Type B pancreatic cell (in vitro differentiated cells): ENCODE data around the gene PPM1L. TPM values are rescaled to one million over a fixed set of nuclear protein-coding genes. Genes with fewer than 3 reads are reported as not detected.

Source experiments
- DNase-seq: peaks from one replicate; pipeline ENCODE4 v3.0.0; 2021; ENCODE audit warnings: mixed read lengths; ENCODE audit not compliant: unreplicated experiment; ENCODE audit errors: extremely low spot score
- H3K27ac Mint-ChIP-seq: 2 replicates; pipeline ENCODE4 v1.8.0; 2021; ENCODE audit warnings: mild to moderate bottlenecking, mixed read lengths
- H3K27me3 Mint-ChIP-seq: 2 replicates; pipeline ENCODE4 v1.8.0; 2021; ENCODE audit warnings: mixed read lengths
- H3K36me3 Mint-ChIP-seq: 2 replicates; pipeline ENCODE4 v1.8.0; 2021; ENCODE audit warnings: mixed read lengths
- H3K4me1 Mint-ChIP-seq: one replicate; pipeline ENCODE4 v1.8.0; 2021; ENCODE audit warnings: mixed read lengths; ENCODE audit not compliant: unreplicated experiment
- H3K4me3 Mint-ChIP-seq: 2 replicates; pipeline ENCODE4 v1.8.0; 2021; ENCODE audit warnings: mild to moderate bottlenecking, mixed read lengths
- H3K9me3 Mint-ChIP-seq: 2 replicates; pipeline ENCODE4 v1.8.0; 2021; ENCODE audit warnings: mixed read lengths
- CTCF ChIP-seq: fragments of 200-600 bp; sonication (generic); conservative IDR thresholded peaks from 2 replicates; pipeline ENCODE4 v1.5.0; 2021; ENCODE audit warnings: antibody characterized with exemption, mild to moderate bottlenecking
- total RNA-seq: library from RNA; stranded (reverse); gene quantifications from 2 replicates; pipeline ENCODE4 v1.2.1, GENCODE V29; 2021; ENCODE audit warnings: low replicate concordance

Gene PPM1L
- total RNA-seq, 1 donor from 2014 or later = 29.4 TPM

GRCh38 chr3:160886421-160886820 lies 130.4 kb downstream of the PPM1L start:
- no peak overlapping the region for H3K4me3 Mint-ChIP-seq
- H3K27ac Mint-ChIP-seq = no peak overlapping the region
- no peak for TF ChIP-seq CTCF
- H3K4me1 Mint-ChIP-seq = peaks cover 5% of the 10 kb centered on the region
- no peak for DNase-seq
- peaks cover 6% of the 10 kb centered on the region for H3K36me3 Mint-ChIP-seq
- no peaks in the 10 kb centered on the region for H3K27me3 Mint-ChIP-seq
- H3K9me3 Mint-ChIP-seq = peaks cover 29% of the 10 kb centered on the region

GRCh38 chr3:160893207-160893606 lies 137.2 kb downstream of the PPM1L start:
- H3K27me3 Mint-ChIP-seq = no peaks in the 10 kb centered on the region
- H3K4me3 Mint-ChIP-seq = no peak overlapping the region
- TF ChIP-seq CTCF = no peak
- H3K36me3 Mint-ChIP-seq = no peaks in the 10 kb centered on the region
- DNase-seq = no peak
- H3K27ac Mint-ChIP-seq = no peak overlapping the region
- H3K4me1 Mint-ChIP-seq = no peaks in the 10 kb centered on the region
- peaks cover 15% of the 10 kb centered on the region for H3K9me3 Mint-ChIP-seq

GRCh38 chr3:160904691-160905090 lies 148.7 kb downstream of the PPM1L start:
- no peak for TF ChIP-seq CTCF
- DNase-seq = no peak
- H3K27ac Mint-ChIP-seq = no peak overlapping the region
- H3K36me3 Mint-ChIP-seq = no peaks in the 10 kb centered on the region
- H3K4me1 Mint-ChIP-seq = peaks cover 5% of the 10 kb centered on the region
- no peaks in the 10 kb centered on the region for H3K27me3 Mint-ChIP-seq
- H3K9me3 Mint-ChIP-seq = no peaks in the 10 kb centered on the region
- H3K4me3 Mint-ChIP-seq = no peak overlapping the region

GRCh38 chr3:160906646-160907045 lies 150.6 kb downstream of the PPM1L start:
- TF ChIP-seq CTCF = no peak
- Mint-ChIP-seq H3K27ac (no peak overlapping the region), H3K4me1 (peaks cover 5% of the 10 kb centered on the region), H3K36me3 (no peaks in the 10 kb centered on the region), H3K27me3 (no peaks in the 10 kb centered on the region), H3K4me3 (no peak overlapping the region), H3K9me3 (no peaks in the 10 kb centered on the region)
- no peak for DNase-seq

- Mint-ChIP-seq H3K27ac (no peak overlapping the region), H3K27me3 (no peaks in the 10 kb centered on the region), H3K36me3 (no peaks in the 10 kb centered on the region), H3K9me3 (no peaks in the 10 kb centered on the region), H3K4me1 (peaks cover 5% of the 10 kb centered on the region), H3K4me3 (no peak overlapping the region)
- DNase-seq = no peak
- TF ChIP-seq CTCF = no peak
Observed at GRCh38 chr3:160909917-160910316, 153.9 kb downstream of the PPM1L start.

- Mint-ChIP-seq H3K4me1 (peaks cover 5% of the 10 kb centered on the region), H3K36me3 (no peaks in the 10 kb centered on the region), H3K9me3 (no peaks in the 10 kb centered on the region), H3K27me3 (no peaks in the 10 kb centered on the region), H3K4me3 (no peak overlapping the region), H3K27ac (no peak overlapping the region)
- TF ChIP-seq CTCF = no peak
- no peak for DNase-seq
Observed at GRCh38 chr3:160911411-160911810, 155.4 kb downstream of the PPM1L start.
